PC-9 (cell line): ENCODE measurements around the gene RPS19BP1.

Source experiments
- EZH2 ChIP-seq: fragments of 200-600 bp; sonication (generic); IDR thresholded peaks from 2 replicates; pipeline ENCODE4 v1.8.0; 2017; ENCODE audit warnings: antibody characterized with exemption, low read depth
- TF ChIP-seq, protein P1 (sequence below): fragments of 200-600 bp; sonication (generic); conservative IDR thresholded peaks from 2 replicates; pipeline ENCODE4 v1.6.1; 2017; ENCODE audit warnings: mixed run types, antibody characterized with exemption, mild to moderate bottlenecking, moderate library complexity

DNA sequence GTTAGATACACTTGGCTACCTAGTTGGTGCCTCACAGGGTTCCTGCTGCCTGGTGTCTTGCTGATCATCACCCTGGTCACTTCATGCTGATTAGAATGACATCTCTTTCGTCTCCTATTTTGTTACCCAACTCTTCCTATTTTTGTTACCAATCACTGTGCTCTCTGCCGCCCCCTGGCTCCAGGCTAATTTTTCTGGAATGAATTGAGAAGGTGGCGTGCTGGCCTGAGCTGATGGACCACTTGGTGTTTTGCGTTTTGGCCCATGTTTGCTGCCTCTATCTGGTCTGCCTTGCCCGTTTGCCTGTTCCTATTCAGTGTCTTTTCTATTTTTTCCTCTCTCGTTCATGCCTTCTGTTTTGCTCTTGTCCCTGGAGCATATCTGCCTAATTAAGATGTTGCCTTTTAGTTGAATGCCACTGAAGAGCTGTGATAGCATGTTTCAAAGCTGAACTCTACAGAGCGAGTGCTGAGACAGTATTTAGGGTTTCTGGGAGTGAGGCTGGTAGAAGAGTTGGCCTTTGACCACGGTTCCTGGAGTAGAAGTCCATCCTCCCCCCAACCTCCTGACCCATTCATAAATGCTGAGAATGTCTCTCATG is 18.1 kb downstream of the RPS19BP1 start:
- TF ChIP-seq, protein P1, sequence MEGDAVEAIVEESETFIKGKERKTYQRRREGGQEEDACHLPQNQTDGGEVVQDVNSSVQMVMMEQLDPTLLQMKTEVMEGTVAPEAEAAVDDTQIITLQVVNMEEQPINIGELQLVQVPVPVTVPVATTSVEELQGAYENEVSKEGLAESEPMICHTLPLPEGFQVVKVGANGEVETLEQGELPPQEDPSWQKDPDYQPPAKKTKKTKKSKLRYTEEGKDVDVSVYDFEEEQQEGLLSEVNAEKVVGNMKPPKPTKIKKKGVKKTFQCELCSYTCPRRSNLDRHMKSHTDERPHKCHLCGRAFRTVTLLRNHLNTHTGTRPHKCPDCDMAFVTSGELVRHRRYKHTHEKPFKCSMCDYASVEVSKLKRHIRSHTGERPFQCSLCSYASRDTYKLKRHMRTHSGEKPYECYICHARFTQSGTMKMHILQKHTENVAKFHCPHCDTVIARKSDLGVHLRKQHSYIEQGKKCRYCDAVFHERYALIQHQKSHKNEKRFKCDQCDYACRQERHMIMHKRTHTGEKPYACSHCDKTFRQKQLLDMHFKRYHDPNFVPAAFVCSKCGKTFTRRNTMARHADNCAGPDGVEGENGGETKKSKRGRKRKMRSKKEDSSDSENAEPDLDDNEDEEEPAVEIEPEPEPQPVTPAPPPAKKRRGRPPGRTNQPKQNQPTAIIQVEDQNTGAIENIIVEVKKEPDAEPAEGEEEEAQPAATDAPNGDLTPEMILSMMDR: peak; percentile 86
- TF ChIP-seq EZH2: no peak
